K562 treated with DMSO at 1 percent for 4 hours (cell line): ENCODE measurements around the gene SMAP1. TPM values are rescaled to one million over a fixed set of nuclear protein-coding genes. Genes with fewer than 3 reads are reported as not detected.

Experiments
- total RNA-seq: library from RNA; unstranded; fragments of 300-600 nt; gene quantifications from 2 replicates; pipeline ENCODE4 v1.2.3, GENCODE V29; 2022; ENCODE audit not compliant: insufficient read depth

Gene SMAP1
- total RNA-seq = 18.2 and 20.6 TPM in 2 replicates

DNA sequence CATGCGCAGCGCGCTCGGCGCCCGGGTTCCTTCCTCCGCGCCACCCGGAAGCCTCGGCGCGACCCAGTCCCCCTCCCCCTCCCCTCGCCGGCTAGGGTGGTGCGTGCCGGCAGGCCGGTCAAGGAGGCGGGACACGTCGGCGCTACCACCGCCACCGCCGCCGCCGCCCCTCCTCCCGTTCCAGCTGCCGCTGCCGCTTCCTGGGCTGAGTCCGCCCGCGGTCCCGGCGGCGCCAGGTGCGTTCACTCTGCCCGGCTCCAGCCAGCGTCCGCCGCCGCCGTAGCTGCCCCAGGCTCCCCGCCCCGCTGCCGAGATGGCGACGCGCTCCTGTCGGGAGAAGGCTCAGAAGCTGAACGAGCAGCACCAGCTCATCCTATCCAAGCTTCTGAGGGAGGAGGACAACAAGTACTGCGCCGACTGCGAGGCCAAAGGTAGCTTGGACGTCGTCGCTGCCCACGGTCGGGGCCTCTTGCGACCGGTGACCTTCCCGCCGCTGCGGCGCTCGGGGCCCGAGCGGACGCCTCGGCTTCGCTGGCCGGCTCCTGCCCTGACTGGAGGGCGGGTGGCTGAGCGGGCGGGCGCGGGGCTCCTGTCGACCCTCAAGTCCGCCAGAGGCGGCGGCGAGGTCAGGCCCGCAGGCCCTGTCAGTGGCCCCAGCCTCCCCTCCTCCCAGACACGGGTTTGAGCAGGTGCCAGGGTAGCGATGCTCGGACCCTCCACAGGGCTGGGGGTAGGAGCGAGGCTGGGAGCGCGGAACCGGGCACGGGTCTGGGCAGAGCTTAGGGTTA, at the start of gene SMAP1:
Gene SMAP1 (plus strand): TSS at position 173 of the 788 bp plus-strand sequence. CDS start 141 bp downstream, at position 314.

Other genes starting within 250 kb of the SMAP1 start
- 1.7 and 6.6 TPM in 2 replicates for gene SDHAF4, start 101.0 kb upstream of the SMAP1 start, total RNA-seq